Measurements from ENCODE around the gene SYNDIG1L.
"Not testable (repeated sequence)": the region's sequence is repeated elsewhere in the genome, so short reads cannot be mapped to it uniquely, and the experiment has no call there.

Gene SYNDIG1L

DNA sequence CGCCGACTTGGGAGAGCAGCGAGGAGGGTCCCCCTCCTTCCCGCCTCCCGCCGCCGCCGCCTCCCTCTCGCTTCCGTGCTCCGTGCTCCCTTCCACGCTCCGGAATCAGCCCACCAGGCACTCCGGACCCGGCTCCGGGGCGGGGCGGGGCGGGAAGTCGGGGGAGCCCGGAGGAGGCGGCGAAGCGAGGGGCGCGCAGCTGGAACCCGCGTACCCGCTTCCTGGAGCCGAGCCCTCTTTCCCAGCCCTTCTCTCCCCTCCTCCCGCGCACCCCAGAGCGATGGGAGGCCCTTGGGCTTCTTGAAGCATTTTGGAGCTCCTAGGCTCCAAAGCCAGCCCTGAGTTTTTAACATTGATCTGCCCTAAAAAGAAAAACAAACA is at the start of gene SYNDIG1L:
SYNDIG1L (minus strand) TSS at position 9 of the 381 bp plus-strand sequence. CDS start 16,466 bp downstream, outside the sequence.
- FAIRE-seq: no peak

DNA sequence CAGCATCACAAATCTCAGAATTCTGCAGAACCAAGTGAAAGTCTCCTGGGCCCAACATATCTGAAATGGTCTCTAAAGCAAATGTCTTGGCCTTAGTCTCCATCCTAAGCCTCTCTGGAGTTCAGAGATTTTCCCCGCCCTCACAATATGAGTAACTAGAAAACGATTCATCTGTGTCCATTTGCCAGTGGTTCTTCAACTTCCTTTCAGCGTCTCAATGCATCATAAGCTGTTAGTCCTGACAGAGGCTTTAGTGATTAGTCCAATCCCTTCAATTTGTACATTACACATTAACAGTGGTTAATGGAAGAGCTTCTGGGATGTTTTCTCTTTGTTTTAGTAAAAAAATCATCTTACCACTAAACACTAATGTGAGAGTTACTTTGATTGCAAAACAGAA is 49.7 kb upstream of the SYNDIG1L start:
- FAIRE-seq: no peak

DNA sequence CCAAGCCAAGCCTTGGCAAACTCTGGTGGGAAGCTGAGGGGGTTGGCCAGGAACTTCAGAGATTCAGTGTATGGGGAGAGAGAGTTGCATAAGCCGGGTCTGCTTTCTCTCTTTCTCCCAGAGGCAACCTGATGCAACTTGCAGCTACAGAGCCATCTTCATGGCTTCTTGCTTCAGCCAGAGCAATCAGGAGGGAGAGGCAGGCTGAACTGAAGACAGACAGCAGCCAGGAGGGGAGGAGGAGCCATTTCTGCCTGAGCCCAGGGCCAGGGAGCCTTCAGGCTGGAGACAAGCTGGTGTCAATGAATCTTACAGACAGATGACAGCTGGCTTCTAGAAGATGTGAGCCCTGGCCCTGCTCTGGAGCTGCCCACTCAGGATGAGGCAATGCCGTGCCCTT is 48.4 kb upstream of the SYNDIG1L start:
- no peak for FAIRE-seq

DNA sequence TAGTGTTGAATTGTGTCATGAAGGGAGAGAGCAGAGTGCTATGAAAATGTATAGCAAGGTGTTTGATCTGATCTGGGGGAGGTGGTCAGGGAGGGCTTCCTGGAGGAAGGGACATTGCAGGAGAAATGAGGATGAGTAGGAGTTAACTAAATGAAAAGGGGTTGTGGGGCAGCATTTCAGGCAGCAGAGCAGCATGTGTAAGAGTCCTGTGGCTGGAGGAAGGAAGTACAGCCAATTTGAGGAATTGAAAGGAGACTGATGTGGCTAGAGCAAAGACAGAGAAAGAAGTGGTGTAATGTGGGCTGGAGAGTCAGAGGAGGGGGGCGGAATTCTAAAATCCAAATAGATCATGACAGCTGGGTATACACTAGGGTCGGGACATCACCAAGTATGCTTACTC is 46.6 kb upstream of the SYNDIG1L start:
- no peak for FAIRE-seq

DNA sequence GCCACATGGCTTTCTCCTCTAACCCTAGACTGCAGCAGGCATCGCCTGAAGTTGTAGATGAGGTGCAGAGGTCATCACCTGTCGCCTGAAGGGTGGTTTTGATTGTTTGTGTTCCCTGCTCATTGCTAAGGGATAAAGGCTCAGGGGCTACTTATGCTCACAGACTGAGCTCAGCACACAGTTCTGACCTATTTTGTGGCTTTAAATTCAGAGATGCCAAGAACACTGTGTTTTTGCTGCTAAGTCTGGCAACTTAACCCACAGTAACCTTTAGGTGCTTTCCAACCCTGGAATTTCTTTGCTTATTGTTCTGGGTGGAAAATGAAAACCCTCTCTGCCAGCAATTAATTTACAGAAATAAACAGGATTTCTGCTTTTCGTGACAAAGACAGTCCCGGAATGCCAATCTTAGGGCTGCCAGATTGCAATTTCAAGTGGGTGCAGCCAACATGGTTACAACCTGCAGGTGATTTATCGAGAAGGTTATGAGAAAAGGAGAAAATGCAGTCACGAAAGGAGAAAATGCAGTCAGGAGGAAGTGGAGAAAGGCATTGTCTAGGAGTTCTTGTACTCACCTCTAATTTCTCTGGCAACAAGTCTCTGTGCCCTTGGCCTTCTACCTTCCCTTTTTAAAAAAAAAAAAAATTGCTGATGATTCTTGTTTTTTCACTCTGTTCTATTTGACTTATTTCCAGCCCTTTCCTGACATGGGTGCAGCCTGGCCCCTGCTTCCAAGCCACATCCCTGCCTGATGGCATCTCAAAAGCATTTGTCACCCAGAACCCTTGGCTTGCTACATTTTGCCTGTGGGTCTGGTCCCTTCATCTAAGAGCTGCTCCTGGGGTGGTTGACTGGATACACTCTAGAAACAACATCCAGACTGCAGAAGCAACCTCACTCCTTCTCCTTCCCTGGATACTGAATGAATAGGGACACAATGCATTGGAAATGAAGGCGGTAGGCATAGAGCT is 43.8 kb upstream of the SYNDIG1L start:
- FAIRE-seq: no peak

DNA sequence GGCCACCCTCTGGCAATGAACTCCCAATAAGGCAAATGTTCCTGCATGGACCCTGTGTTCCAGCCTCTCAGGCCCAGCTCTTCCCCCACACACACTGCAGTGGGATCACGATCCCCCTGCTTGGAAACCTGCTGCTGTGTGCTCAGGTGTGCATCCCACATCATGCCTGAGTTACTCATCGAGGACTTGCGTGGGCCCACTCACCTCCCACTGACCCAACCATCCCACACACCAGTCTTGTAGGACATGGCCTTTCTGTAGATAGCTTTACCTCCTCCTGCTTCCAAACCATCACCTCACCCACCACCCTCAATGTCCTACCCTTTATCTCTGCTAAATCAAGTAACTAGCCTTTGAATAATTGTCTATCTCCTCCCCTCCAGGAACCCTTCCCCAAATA is 42.5 kb upstream of the SYNDIG1L start:
- FAIRE-seq: no peak

DNA sequence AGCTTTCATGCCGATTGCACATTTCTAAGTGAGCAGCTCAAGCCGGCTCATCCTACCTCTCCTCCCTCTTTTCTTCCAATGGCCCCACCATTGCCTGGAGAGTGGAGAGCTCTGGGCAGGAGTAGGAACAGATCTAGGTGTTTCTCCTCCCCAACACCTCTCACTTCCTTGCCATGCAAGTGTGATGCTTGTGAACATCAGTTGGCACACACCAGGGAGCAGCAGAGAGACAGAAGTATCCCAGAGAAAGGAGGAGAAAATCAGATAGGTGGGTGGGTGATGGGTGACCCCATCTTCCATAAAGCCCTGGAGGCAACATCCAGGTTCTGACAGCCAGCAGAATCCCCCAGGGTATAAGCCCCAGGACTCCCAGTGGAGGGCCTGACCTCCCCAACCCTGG is 39.3 kb upstream of the SYNDIG1L start:
- FAIRE-seq: no peak

DNA sequence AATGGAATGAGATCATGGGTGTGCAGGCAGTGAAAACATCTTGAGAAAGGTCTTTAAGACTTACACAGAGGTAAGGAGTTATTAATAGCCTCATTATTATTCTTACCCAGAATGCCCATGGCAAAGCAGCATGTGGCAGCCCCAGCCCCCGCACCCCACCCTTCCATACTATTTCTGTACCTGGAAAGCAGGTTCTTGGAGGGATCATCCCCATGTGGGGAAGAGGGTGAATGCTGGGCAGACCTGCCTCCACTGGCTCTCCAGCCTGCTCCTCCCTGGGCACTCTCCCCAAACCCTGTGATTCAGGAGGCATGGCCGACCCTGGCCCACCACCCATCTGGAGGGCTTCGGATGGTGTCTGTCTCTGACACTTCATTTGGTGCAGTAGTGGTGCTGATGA is 38.8 kb upstream of the SYNDIG1L start:
- no peak for FAIRE-seq

DNA sequence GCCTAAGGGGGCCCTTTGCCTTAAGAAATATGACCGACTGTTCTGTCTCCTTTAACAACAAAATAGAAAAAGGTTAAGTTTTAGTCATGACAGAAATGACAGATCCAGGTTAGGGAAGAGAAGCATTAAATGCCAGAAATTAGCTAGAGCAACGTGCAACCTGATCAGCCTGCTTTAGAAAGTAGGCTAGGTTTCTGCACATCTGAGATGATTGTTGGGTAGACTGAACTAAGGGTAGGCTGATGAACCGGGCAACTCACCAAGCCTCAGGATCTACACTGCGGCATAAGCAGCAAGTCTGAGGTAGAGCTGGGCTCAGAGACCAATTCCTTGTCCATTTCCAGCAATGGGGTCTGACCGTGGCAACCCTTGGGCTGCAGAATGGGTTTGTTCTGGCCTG is 37.7 kb upstream of the SYNDIG1L start:
- no peak for FAIRE-seq

DNA sequence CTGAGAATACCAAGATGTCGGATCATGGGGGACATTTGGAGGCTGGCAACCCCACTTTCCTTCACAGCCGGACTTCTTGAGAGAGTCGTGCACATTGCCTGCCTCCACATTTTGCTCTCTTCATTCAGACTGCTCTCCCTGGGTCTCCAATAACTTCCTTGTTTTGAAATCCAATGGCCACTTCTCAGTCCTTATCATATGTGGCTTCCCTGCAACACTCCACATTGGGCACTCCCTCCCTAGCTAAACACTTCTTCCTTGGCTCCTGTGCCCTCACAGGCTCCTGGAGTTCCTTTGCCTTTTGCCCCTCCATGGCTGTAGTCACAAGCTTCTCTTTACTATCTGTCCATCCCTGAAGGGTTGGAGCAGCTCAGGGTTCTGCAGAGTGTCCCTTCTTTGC is 37.0 kb upstream of the SYNDIG1L start:
- no peak for FAIRE-seq

DNA sequence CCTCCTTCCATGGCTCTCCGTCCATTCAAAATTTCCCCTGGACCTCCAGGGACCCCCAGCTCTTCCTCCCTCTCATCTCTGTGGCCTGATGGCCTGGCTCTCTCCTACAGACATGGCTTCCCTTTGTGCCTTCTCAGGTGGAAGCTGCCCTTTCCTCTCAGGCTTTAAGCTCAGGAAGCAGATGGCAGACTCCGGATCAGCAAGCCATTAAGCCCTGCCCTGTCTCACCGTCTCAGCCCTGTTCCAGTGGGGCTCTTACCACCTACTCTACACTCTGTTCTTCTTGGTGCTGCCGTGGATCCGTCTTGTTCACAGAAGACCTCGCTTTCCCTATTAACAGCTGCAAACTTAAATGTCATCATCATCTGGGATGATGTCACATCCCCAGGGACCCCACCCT is 34.0 kb upstream of the SYNDIG1L start:
- no peak for FAIRE-seq

DNA sequence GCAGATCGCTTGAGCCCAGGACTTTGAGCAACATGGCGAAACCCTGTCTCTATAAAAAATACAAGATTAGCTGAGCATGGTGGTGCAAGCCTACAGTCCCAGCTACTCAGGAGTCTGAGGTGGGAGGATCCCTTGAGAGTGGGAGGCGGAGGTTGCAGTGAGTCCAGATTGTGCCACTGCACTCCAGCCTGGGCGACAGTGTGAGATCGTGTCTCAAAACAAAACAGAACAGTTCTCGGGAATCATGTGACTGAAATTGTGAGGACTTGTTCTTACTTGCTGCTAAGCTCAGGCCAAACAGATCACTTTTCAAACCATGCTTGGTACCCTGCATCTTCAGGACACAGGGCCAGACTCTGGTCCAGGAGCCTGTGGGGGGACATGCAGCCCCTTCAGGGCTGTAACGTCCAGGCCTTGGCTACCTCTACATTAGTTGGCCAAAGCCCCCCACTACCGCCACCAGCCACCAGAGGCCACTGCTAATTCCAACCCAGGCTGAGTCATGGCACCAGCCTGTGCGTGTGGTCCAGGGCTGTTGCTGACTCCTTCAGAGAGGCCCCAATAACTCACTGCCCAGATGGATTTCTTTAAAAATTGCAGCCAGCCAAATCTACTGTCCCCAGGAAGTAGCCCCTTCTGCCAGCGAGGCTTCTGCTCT is 33.4 kb upstream of the SYNDIG1L start:
- no peak for FAIRE-seq

DNA sequence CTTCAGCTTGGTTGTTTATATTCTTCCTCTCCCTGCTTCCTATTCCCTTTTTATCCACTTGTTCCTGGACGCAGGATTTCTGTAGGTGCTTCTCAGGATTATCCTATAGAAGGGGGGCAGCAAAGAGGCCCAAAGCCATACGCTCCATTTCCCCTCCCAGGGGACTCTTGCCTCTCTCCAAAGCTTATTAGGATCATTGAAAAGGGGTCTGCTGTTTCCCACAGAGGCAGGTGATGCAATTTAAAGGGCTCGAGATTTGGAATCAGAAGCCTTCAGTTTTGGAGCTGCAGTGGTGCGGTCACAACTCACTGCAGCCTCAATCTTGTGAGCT is 31.5 kb upstream of the SYNDIG1L start:
- no peak for FAIRE-seq

DNA sequence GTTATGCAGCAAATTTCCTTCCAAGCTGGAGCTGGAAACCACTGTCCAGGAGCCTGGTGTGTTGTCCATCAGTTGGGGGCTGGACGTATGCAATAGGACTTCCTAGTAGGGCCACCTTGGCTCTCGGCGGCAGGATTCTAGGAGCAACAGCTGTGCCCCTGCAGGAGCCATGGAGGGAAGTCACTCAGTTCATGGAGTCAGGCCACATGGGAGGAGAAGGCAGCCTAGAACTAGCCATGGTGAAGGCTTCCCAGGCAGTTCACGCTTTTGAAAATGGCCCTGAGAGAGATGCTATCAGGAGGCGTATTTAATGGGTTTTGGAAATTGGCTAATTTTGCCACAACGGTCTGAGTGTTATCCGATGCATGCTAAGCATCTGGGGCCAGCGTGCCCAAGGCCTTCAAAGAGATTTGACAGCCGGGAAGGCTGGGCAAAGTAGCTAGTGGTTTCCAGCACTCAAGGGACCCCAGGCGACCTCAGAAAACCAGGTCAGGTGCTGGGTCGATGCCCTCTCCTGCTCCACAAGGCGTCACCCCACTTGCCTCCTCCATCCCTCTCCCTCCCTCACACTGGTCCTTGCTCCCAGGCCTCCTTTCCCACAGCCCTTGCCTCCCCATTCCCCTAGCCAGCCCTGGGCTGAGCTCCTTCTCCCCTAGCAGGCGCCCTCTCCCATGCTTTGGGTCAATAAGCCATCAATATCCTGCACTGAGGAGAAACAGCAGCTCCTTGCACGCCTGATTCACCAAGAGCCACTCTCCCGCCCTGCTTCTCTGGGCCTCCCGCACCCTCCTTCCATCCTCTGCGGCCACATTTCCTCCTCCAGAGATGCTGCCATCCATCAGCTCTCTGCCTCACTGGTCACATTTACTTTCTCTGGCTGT is 30.9 kb upstream of the SYNDIG1L start:
- FAIRE-seq: no peak

DNA sequence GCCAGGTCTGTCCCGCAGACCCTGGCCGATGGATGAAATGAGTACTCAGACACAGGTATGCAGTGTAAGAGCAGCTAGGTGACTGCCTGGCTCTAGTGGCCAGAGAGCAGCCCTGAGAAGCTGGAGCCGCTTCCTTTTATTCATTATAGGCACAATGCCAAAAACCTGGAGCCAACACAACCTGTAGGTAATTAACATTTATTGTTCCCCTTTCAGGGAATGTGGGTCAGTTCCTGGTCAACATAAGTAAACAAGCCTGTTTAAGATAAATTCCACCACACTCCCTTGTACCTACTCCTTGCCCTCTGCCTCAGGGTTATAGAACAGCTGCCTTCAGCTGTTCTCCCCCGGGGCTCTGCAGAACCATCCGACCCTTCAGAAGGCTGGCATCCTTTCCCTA is 28.4 kb upstream of the SYNDIG1L start:
- FAIRE-seq: not testable (repeated sequence)

DNA sequence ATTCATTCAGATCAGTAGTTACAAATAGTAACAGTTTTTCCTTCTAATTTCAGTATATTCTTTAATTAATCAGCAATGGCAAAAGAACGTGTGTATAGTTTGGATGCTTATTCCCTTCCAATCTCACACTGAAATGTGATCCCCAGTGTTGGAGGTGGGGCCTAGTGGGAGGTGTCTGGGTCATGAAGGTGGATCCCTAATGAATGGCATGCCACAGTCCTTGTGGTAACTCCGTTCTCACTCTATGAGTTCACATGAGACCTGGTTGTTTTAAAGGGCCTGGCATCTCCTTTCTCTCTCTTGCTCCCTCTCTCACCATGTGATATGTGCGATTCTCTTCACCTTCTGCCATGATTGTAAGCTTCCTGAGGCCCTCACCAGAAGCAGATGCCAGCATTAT is 18.9 kb upstream of the SYNDIG1L start:
- no peak for FAIRE-seq

DNA sequence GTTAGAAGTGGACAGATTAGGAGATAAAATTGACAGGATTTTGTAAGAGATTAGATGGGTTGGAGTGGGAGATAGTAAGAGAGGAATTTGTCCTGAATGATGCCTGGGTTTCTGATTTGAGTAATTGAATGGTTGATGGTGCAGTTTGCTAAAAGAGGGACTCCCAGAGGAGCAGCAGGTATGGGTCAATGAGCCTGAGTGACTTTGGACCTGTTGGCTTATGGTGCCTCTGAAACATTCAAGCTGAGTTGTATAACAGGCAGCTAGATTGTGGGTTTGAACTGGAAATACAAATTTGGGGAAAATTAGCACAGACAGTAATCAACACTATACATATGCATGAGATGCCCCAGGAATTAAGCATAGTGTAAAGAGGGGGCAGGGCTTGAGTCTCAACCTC is 16.7 kb upstream of the SYNDIG1L start:
- no peak for FAIRE-seq

DNA sequence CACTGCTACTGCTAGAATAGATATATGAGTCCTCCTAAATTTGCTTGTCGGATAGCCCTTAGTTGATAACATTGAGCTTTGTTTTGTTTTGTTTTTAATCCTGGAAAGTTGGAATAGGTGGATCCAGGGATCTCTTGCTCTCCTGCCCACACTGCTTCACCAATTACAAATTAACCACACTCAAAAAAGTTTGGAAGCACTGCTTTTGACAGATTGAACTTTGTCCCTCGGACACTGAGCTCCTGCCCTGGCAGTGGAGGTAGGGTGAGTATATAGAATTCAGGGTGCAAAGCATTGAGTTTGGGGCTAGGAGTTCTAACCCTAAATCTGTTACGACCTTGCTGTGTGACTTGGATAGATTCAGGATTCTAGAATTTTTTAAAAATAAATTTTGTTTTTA is 15.1 kb upstream of the SYNDIG1L start:
- no peak for FAIRE-seq

DNA sequence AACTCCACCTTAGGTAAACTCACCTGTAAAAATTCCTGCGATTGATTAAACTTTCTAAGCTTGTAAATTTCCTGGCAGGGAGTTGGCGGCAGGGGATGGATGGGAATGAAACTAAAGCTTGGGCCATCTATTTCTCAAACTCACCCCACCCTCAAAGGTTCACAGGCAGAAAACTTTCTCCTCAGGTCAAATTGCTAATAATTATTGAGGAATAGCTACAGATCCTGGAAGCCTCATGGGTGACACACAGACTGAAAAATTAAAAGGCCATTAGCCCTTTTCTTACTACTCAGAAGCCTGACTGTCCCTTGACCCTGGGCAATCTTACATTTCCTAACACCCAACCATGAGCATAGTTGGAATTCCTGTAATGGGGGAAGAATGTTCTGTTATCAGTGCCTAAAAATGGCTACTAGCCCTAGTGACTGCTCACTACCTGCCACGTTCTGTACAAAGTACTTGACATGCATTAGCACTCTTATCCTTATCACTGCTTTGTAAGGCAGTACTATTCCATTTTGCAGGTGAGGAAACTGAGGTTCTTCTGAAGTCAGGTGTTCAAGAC is 12.4 kb upstream of the SYNDIG1L start:
- no peak for FAIRE-seq

DNA sequence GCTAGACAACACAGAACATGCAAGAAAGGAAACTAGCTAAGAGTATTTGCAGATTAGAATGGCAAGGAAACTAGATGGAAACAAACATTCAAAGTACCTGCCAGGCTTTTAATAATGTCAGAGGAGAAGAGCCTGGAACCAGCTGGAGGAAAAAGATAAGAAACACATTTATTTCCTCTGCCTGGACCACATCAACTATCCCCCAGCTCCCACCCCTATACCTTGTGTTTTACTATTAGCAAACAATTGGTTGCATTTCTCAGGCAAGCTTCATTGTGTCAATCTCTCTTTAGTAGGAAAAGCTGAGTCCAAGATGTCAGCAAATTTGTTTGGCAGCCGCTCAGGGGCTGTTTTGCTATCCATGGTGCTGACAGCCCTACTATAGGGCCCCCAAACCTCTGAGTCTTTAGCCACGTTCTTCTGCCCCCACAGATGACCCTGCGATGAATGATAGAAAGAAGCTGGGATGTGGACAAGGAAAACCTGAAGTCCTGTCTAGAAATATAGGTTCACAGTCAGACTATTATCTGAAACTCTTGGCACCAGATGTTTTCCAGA is 11.6 kb upstream of the SYNDIG1L start:
- no peak for FAIRE-seq

DNA sequence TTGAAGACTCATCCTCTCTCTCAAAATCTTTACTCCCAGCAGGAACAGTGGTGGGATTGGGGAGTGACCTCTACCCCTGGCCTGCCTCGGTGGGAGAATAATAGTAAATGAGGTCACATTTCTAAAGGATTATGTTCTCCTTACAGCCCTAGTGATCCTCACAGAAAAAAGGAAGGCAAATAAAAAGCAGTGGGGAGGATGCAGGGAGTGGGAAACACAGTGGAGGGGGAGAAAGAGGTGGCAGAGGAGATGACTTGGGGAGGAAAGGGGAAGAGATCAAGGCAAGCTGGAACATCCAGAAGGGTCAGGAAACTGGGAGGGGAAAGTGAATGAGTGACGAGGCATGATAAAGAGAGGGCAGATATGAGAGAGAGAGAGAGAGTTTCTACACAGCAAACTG is 8.3 kb upstream of the SYNDIG1L start:
- FAIRE-seq: no peak

DNA sequence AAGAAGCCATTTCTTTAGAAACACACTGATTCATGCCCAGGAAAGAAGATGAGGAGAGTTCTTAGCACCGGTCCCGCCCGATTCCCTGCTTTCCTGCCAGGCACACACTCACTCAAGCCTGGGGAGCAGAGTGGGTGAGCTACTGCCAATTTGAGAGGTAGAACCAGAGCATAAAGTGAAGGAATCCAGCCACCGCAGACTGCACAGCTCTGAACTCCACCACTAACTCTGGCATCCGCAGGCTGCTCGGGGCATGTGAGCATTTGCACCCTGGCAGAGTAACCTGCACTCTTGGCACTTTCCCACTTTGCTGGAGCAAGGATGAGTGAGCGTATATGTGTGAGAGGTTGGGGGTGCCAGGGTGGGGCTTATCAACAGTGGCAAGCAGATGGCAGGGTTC is 4.0 kb upstream of the SYNDIG1L start:
- no peak for FAIRE-seq

DNA sequence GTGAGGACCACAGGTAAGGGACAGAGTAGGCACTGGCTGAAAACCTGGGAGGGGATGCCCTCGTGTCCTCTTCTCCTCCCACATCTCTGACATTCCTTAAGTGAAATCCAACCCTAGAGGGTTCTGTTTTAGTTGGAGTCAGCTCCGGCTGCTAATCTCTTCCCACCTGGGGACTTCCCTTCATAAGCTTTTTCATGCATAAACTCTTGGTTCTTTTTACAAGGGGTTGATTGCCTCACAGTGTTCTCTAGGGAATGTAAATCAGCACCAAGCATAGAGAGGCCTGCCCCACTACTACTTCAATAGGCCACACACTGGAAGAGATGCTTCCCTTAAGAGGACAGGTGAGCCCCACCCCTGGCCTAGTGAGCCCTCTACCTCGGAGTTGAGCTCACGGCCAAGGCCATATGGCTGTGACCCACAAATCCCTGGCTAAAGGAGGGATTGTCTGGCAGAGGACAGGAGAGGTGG is 3.2 kb upstream of the SYNDIG1L start:
- FAIRE-seq: no peak
